Liver (tissue), 10 donors: ENCODE measurements around the gene RBM27. TPM values are rescaled to one million over a fixed set of nuclear protein-coding genes. Genes with fewer than 3 reads are reported as not detected.

ENCODE experiments used
- DNase-seq: peaks from one replicate; pipeline ENCODE4 v3.0.0-alpha.2; 2017; ENCODE audit warnings: low spot score
- H3K27ac ChIP-seq, 2 donors: one replicate each; pipeline ENCODE4 v1.7.0; 2013; ENCODE audit warnings: inconsistent platforms in 2 of 2, low read length in 2 of 2, control low read depth in 1 of 2, low read depth in 1 of 2, mild to moderate bottlenecking in 1 of 2
- H3K27me3 ChIP-seq, 4 donors: one replicate each; pipeline versions ENCODE4 v1.6.1 to v1.7.0; 2013; ENCODE audit warnings: low read length in 3 of 4, inconsistent platforms in 1 of 4, mild to moderate bottlenecking in 1 of 4, moderate library complexity in 1 of 4; ENCODE audit not compliant: control insufficient read depth in 4 of 4, insufficient read depth in 4 of 4
- H3K36me3 ChIP-seq, 4 donors: one replicate each; pipeline versions ENCODE4 v1.6.1 to v1.7.0; 2013; ENCODE audit warnings: low read length in 3 of 4, mild to moderate bottlenecking in 3 of 4, low read depth in 1 of 4, moderate library complexity in 1 of 4; ENCODE audit not compliant: control insufficient read depth in 4 of 4, insufficient read depth in 3 of 4
- H3K4me1 ChIP-seq, 4 donors: one replicate each; pipeline versions ENCODE4 v1.6.1 to v1.7.0; 2013; ENCODE audit warnings: low read length in 3 of 4, mild to moderate bottlenecking in 3 of 4, moderate library complexity in 1 of 4; ENCODE audit not compliant: control insufficient read depth in 4 of 4, insufficient read depth in 4 of 4
- H3K4me3 ChIP-seq, 3 donors: one replicate each; pipeline versions ENCODE4 v1.6.1 to v1.7.0; 2013; ENCODE audit warnings: low read length in 3 of 3, control low read depth in 1 of 3, low read depth in 1 of 3, mild to moderate bottlenecking in 1 of 3
- H3K9ac ChIP-seq, 2 donors: one replicate each; pipeline ENCODE4 v1.7.0; 2013; ENCODE audit warnings: low read length in 2 of 2, mild to moderate bottlenecking in 2 of 2, moderate library complexity in 2 of 2, control low read depth in 1 of 2, low read depth in 1 of 2
- H3K9me3 ChIP-seq, 4 donors: one replicate each; pipeline versions ENCODE4 v1.6.1 to v1.7.0; 2013; ENCODE audit warnings: low read length in 3 of 4; ENCODE audit not compliant: control insufficient read depth in 4 of 4
- ATF3 ChIP-seq: IDR thresholded peaks from 2 replicates; pipeline ENCODE4 v1.6.1; 2016; ENCODE audit warnings: antibody characterized with exemption
- FOXA1 ChIP-seq: IDR thresholded peaks from 2 replicates; pipeline ENCODE4 v1.6.1; 2016; ENCODE audit warnings: antibody characterized with exemption
- FOXA2 ChIP-seq: IDR thresholded peaks from 2 replicates; pipeline ENCODE4 v1.6.1; 2016; ENCODE audit warnings: antibody characterized with exemption
- GABPA ChIP-seq, 2 donors: IDR thresholded peaks in 1 of 2; conservative IDR thresholded peaks in 1 of 2; 2 replicates each; pipeline ENCODE4 v1.6.1; 2016; ENCODE audit warnings: antibody characterized with exemption in 2 of 2, mild to moderate bottlenecking in 1 of 2, moderate library complexity in 1 of 2
- HNF4A ChIP-seq, 2 donors: conservative IDR thresholded peaks; 2 replicates each; pipeline ENCODE4 v1.6.1; 2016; ENCODE audit warnings: antibody characterized with exemption in 2 of 2, mild to moderate bottlenecking in 2 of 2
- JUND ChIP-seq, 2 donors: IDR thresholded peaks; 2 replicates each; pipeline ENCODE4 v1.6.1; 2016; ENCODE audit warnings: antibody characterized with exemption in 2 of 2
- MAX ChIP-seq: IDR thresholded peaks from 2 replicates; pipeline ENCODE4 v1.6.1; 2016; ENCODE audit warnings: antibody characterized with exemption
- RAD21 ChIP-seq, 2 donors: IDR thresholded peaks; 2 replicates each; pipeline ENCODE4 v1.6.1; 2016; ENCODE audit warnings: antibody characterized with exemption in 2 of 2, mild to moderate bottlenecking in 2 of 2
- REST ChIP-seq: IDR thresholded peaks from 2 replicates; pipeline ENCODE4 v1.6.1; 2016; ENCODE audit warnings: antibody characterized with exemption, mild to moderate bottlenecking
- RXRA ChIP-seq, 2 donors: IDR thresholded peaks; 2 replicates each; pipeline ENCODE4 v1.6.1; 2017 to 2018; ENCODE audit warnings: antibody characterized with exemption in 2 of 2, mild to moderate bottlenecking in 1 of 2
- TAF1 ChIP-seq: conservative IDR thresholded peaks from 2 replicates; pipeline ENCODE4 v1.6.1; 2016; ENCODE audit warnings: antibody characterized with exemption, mild to moderate bottlenecking
- YY1 ChIP-seq: IDR thresholded peaks from 2 replicates; pipeline ENCODE4 v1.6.1; 2016; ENCODE audit warnings: antibody characterized with exemption, mild to moderate bottlenecking
- ZBTB33 ChIP-seq: IDR thresholded peaks from 2 replicates; pipeline ENCODE4 v1.6.1; 2016; ENCODE audit warnings: antibody characterized with exemption
- WGBS: extraction: QIAGEN DNeasy Blood & Tissue Kit; methylation state at CpG from one replicate; pipeline ENCODE4 v1.1.7; 2013; 5-methylcytosine and 5-hydroxymethylcytosine counted together
- polyA plus RNA-seq, 2 donors: library from polyadenylated mRNA; stranded (reverse) in 1 of 2; unstranded in 1 of 2; fragments of 200-250 nt in 1 of 2; fragments of >200 nt in 1 of 2; fragmentation: Nextera tagmentation in 1 of 2; extraction: Ambion mirVana in 1 of 2; gene quantifications; one replicate each; pipeline versions ENCODE4 v1.2.1 to v1.2.3, GENCODE V29; 2013 to 2015
- small RNA-seq: library from RNA; depleted of rRNA; stranded (forward); fragments of <200 nt; gene quantifications from one replicate; pipeline ENCODE3, GENCODE V24; 2014
- total RNA-seq, 2 donors: library from RNA; depleted of rRNA; stranded (reverse); fragments of >200 nt; gene quantifications; one replicate each; pipeline ENCODE4 v1.2.3, GENCODE V29; 2014
- donor health status: healthy.
- donor health status: healthy.
- donor health status: healthy.
- donor health status: healthy.
- donor health status: healthy.

Gene RBM27
- total and polyA plus RNA-seq, 4 donors, result 2.7 to 16.7 (median 9.7) TPM

- WGBS, result 96% methylated on average over 5 of the region's 5 CpGs
- no peaks in the 10 kb centered on the region for H3K4me1 ChIP-seq
- TF ChIP-seq ATF3, result no peak
- no peak for TF ChIP-seq RAD21 (IDR thresholded peaks at IDR 0.05)
- TF ChIP-seq GABPA (IDR thresholded peaks at IDR 0.05 in 1 of 2, conservative IDR thresholded peaks at IDR 0.05 in 1 of 2), result no peak
- no peak overlapping the region for H3K9ac ChIP-seq
- no peak overlapping the region for H3K4me3 ChIP-seq
- no peaks in the 10 kb centered on the region for H3K9me3 ChIP-seq
- peaks cover 8 to 22% (median 13%) of the 10 kb centered on the region in 4 donors for H3K36me3 ChIP-seq
- H3K27ac ChIP-seq, result no peak overlapping the region
- H3K27me3 ChIP-seq, result no peaks in the 10 kb centered on the region
- DNase-seq, result no peak
Measured at GRCh38 chr5:146248561-146248960, 45.2 kb downstream of the RBM27 start.

- DNase-seq, result no peak
- Histone ChIP-seq H3K27ac (no peak overlapping the region), H3K9ac (no peak overlapping the region), H3K4me3 (no peak overlapping the region), H3K4me1 (no peaks in the 10 kb centered on the region), H3K9me3 (no peaks in the 10 kb centered on the region), H3K27me3 (no peaks in the 10 kb centered on the region), H3K36me3 (peaks cover 5 to 19% (median 14%) of the 10 kb centered on the region in 4 donors)
- WGBS, result 95% methylated on average over 4 of the region's 4 CpGs
- TF ChIP-seq TAF1 (no peak), RXRA (IDR thresholded peaks at IDR 0.05) (no peak), HNF4A (conservative IDR thresholded peaks at IDR 0.05) (no peak), MAX (no peak), YY1 (no peak), JUND (IDR thresholded peaks at IDR 0.05) (no peak), ZBTB33 (no peak), FOXA1 (no peak), FOXA2 (no peak), REST (no peak)
Measured at GRCh38 chr5:146249801-146250200, 46.4 kb downstream of the RBM27 start.

Small RNAs within 50 kb of the gene (small RNA-seq; reads per million reads assigned to genes)
- gene RNU7-180P, result not detected

Other genes with a start within 250 kb of the RBM27 start
- gene PLAC8L1, start 98.0 kb upstream of the RBM27 start, total RNA-seq, result not detected
- gene PLAC8L1, start 98.0 kb upstream of the RBM27 start, polyA plus RNA-seq, result under 1 TPM in 1 of 2 donors, not detected in 1; 0.28 TPM
- gene LARS1, start 21.0 kb upstream of the RBM27 start, total RNA-seq, result 10 to 100 TPM; 39.1 to 48.1 TPM
- 10 to 100 TPM; 11.4 to 25.1 TPM for gene LARS1, start 21.0 kb upstream of the RBM27 start, polyA plus RNA-seq
- gene POU4F3, start 135.2 kb downstream of the RBM27 start, total RNA-seq, result not detected
- gene POU4F3, start 135.2 kb downstream of the RBM27 start, polyA plus RNA-seq, result not detected
- 10 to 100 TPM; 20.9 to 26.6 TPM for gene TCERG1, start 243.7 kb downstream of the RBM27 start, total RNA-seq
- gene TCERG1, start 243.7 kb downstream of the RBM27 start, polyA plus RNA-seq, result 10 to 100 TPM in 1 of 2 donors, 1 to 10 TPM in 1; 7.8 to 11.1 TPM